Activated naive CD4-positive, alpha-beta T cell treated with Interleukin-2 at 50 U/mL for 16 hours (primary cell): ENCODE data around the gene ADCY5.

ENCODE experiments used
- DNase-seq: peaks from one replicate; pipeline ENCODE4 v3.0.0-alpha.2; 2020

ADCY5 gene

GRCh38 chr3:123296836-123297626 lies 151.9 kb downstream of the ADCY5 start:
- DNase-seq, result no peak

GRCh38 chr3:123296261-123296660 lies 152.6 kb downstream of the ADCY5 start:
- DNase-seq, result no peak

DNA sequence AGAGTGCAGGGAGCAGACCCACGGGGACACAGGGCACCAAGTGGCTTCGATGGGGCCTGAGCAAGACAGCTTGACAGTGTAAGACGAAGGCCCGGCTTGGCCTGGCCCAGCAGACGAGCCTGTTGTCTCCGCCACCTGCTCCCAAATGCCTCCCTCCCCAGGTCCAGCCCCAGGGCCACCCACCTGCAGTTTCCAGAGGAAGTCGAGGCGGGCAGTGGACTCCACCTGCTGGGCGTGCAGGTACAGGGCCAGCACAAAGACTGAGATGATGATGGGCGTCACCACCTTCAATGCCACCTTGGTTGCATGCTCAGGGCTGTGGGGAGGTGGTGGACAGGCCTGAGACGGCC lies 153.0 kb downstream of the ADCY5 start:
- no peak for DNase-seq

GRCh38 chr3:123295171-123295900 lies 153.6 kb downstream of the ADCY5 start:
- no peak for DNase-seq

GRCh38 chr3:123294296-123294938 lies 154.5 kb downstream of the ADCY5 start:
- no peak for DNase-seq

GRCh38 chr3:123292321-123293310 lies 156.3 kb downstream of the ADCY5 start:
- no peak for DNase-seq

DNA sequence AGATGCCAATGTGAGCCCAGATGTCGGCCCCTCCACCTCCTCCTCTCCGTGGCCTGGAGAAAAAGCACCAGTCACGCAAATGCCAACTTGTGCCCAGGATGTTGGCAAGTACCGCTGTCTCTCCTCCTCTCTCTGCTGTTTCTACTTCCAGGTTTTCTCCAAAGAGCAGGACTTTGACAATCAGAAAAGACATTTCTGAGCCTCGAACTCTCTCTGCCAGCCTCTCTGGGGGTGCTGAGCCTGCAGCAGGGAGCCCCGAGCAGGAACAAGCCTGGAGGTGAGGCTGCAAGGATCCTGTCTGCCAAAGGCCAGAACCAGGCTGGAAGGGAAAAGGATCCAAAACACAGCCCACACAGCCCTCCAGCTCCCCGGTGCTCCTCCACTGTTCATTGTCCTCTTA lies 157.5 kb downstream of the ADCY5 start:
- DNase-seq, result no peak

DNA sequence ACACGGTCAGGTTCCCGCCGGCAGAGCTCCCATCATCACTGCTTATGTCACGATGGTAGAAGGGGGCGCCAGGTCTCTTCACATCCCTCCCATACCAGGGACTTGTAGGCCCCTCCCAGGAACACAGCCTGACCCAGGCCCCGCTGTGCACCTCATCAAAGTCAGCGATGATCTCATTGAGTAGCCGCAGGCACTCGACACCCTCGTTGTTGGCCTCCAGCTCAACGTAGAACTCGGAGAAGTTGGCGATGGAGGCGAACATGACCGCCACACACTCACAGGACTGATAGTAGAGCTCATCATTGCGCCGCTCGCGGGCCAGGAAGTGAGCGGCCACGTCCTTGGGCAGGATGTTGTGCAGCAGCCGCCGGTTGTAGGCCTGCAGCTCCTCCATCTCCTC lies 157.9 kb downstream of the ADCY5 start:
- no peak for DNase-seq

- DNase-seq, result no peak
Observed at GRCh38 chr3:123290107-123290930, 158.6 kb downstream of the ADCY5 start.

DNA sequence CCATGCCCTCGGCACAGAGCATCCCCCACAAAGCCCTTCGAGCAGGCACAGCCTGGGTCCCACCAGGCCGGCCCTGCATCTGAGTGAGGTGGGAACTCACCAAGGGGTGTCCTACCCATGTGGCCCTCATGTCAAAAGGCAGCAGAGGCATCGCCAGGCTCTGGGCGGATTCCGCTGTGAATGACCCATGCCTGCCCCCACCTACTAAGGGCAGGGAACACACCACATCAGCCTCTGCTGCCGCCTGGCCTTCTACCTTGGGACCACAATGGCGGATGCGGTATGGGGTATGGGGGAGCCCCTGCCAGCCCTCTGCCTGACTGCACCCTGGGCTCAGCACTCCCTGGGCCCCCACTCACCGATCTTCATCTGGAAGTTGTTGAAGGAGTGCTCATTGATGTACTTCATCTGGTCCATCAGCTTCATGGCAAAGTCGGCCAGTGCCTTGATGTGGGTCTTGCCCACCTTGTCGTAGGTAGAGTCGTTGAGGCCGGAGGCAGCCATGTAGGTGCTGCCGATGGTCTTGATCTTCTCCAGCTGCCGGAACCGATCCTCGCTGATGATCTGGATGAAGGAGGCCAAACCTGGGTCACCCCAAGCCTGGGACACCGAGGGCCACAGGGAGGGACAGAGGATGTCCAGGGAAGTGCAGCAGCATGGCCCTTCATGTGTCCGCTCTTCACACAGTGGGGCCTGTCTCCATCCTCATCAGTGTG lies 159.3 kb downstream of the ADCY5 start:
- no peak for DNase-seq

DNA sequence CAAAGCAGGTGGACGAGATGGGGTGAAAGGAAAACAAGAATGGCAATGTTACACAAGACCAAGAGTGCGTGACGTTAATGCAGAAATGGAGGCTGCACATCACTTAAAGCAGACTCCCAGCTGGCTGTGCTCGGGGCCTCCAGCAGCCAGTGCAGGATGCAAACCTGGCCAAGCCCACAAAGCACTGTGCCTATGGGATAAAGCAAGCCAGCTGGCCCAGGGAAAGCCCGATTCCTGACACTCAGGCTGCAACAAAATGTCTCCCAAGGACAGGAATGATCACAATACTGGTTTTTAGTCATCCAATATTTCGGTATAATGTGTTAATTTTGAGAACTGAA lies 161.0 kb downstream of the ADCY5 start:
- no peak for DNase-seq

GRCh38 chr3:123287051-123287961 lies 161.6 kb downstream of the ADCY5 start:
- DNase-seq, result no peak

GRCh38 chr3:123286308-123287023 lies 162.4 kb downstream of the ADCY5 start:
- peak; percentile 22 for DNase-seq

GRCh38 chr3:123285931-123286307 lies 163.0 kb downstream of the ADCY5 start:
- no peak for DNase-seq

GRCh38 chr3:123285479-123285878 lies 163.4 kb downstream of the ADCY5 start:
- no peak for DNase-seq

- DNase-seq, result no peak
Observed at GRCh38 chr3:123285066-123285465, 163.8 kb downstream of the ADCY5 start.

DNA sequence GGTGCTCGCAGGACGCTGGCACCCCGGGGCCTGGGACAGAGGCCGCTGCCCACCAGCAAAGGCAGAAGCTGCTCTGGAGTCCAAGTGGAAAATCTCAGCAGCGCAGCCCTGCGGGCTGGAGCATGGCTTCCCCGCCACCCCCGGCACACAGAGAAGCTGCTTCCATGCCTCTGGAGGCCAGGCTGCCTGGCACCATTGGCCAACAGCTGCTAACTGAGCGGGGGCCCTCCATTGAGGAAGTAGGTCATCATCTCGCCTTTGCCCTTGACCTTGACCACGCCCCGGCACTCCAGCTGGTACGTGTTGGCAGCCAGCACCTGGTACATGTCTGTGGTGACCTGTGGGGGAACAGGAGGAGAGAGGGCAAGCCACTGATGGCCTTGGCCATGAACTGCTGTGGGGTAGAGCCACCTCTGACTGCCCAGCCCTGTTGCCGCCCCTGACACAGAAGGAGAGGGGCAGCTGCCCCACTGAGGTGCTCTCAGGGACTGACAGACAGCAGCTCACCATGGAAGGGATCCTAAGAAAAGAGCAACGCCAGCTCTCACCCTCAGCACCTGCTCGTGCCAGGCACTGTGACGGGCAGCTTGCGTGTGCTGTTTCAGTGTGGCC lies 164.4 kb downstream of the ADCY5 start:
- no peak for DNase-seq

DNA sequence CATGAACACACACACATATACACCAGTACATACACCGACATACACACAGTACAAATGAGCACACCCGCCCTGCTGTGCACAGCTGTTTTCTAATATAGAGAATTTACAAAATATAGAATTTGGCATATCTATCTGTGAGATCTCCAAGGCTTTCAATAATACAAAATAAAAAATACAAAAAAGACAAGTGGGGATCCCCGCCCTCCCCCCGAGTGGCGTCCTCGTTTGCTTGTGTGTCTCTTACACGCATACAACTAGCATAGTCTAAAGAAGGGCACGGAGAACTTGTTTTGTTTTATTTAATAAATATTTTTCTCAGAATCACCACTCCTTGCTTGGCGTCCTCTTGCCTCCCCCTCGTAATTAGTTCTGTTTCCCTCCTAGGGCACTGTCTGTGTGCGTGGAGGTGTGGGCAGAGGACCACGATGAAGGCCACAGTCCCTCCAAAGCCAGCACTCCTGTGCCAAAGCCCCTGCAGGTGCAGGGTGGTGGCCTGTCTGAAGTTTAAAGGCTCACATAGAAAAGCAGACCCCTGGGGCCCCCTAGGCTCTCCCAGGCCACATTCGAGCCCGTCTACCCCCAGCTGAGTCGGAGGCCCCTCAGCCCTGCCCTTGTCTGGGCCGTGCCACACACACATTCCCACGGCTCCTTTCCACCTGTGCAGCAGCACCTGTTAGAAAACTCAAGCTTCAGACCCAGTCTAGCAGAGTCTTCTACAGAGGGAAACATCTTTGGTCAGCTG lies 165.1 kb downstream of the ADCY5 start:
- DNase-seq, result no peak
